HL-60 (cell line): ENCODE data around the gene TRIM54.

ENCODE experiments used
- CTCF ChIP-seq: IDR thresholded peaks from one replicate; pipeline ENCODE4 v1.5.1; 2011; ENCODE audit warnings: low read length, control low read depth, inconsistent platforms; ENCODE audit not compliant: insufficient read depth
- POLR2AphosphoS5 ChIP-seq: IDR thresholded peaks from 2 replicates; pipeline ENCODE4 v1.6.1; 2012; ENCODE audit warnings: low read depth
- TF ChIP-seq, protein P1 (sequence below): IDR thresholded peaks from 2 replicates; pipeline ENCODE4 v1.6.1; 2012; ENCODE audit warnings: low read depth; ENCODE audit not compliant: insufficient replicate concordance

DNA sequence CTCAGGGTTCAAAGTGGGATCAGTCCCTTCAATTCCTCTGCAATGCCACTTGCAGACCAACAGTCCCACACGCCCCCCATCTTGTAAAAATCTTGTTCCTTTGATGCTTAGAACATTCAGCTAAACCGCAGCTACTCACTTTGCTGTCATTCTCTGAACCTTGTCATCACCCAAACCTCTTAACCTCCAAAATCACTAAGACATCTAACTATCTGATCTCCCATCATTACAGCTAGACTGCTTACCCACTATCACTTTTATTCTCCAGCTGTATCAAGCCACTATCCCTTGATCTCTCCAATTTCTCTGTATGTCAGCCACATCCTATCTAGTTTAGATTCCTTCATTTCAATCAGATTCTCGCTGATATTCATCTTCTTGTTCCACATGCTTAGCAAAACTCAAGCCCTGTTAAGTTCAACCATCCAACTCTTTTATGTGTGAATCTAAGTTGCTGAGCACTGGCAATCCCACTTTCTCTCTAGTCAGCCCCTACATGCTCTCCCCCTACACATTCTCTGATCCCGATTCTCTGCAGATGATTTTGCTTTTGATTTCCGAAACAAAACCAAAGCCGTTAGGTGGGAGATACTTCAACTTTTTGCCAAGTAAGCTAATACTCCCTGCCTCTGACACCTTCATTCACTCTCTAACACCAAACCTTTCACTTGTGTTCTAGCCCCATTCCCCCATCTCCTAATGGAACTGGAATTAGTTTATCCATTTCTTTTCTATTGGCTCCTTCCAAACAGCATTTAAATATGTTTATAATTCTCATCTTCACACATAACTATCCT is 69.8 kb downstream of the TRIM54 start:
- no peak for TF ChIP-seq CTCF
- no peak for TF ChIP-seq POLR2AphosphoS5
- TF ChIP-seq, protein P1, sequence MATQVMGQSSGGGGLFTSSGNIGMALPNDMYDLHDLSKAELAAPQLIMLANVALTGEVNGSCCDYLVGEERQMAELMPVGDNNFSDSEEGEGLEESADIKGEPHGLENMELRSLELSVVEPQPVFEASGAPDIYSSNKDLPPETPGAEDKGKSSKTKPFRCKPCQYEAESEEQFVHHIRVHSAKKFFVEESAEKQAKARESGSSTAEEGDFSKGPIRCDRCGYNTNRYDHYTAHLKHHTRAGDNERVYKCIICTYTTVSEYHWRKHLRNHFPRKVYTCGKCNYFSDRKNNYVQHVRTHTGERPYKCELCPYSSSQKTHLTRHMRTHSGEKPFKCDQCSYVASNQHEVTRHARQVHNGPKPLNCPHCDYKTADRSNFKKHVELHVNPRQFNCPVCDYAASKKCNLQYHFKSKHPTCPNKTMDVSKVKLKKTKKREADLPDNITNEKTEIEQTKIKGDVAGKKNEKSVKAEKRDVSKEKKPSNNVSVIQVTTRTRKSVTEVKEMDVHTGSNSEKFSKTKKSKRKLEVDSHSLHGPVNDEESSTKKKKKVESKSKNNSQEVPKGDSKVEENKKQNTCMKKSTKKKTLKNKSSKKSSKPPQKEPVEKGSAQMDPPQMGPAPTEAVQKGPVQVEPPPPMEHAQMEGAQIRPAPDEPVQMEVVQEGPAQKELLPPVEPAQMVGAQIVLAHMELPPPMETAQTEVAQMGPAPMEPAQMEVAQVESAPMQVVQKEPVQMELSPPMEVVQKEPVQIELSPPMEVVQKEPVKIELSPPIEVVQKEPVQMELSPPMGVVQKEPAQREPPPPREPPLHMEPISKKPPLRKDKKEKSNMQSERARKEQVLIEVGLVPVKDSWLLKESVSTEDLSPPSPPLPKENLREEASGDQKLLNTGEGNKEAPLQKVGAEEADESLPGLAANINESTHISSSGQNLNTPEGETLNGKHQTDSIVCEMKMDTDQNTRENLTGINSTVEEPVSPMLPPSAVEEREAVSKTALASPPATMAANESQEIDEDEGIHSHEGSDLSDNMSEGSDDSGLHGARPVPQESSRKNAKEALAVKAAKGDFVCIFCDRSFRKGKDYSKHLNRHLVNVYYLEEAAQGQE = no peak
